LNCaP clone FGC (cell line): Measurements from ENCODE around the gene MIS18BP1.

Experiments
- DNase-seq: peaks from one replicate; pipeline ENCODE4 v3.0.0-alpha.2; 2011; ENCODE audit warnings: low read depth
- H3K4me3 ChIP-seq: 2 replicates; pipeline ENCODE4 v1.5.1; 2011; ENCODE audit warnings: mild to moderate bottlenecking, low read depth, low read length, control low read depth
- CTCF ChIP-seq: IDR thresholded peaks from 2 replicates; pipeline ENCODE4 v1.5.1; 2012; ENCODE audit warnings: mild to moderate bottlenecking; ENCODE audit not compliant: control insufficient read depth, insufficient read depth; ENCODE audit errors: extremely low read depth

Gene MIS18BP1

DNA sequence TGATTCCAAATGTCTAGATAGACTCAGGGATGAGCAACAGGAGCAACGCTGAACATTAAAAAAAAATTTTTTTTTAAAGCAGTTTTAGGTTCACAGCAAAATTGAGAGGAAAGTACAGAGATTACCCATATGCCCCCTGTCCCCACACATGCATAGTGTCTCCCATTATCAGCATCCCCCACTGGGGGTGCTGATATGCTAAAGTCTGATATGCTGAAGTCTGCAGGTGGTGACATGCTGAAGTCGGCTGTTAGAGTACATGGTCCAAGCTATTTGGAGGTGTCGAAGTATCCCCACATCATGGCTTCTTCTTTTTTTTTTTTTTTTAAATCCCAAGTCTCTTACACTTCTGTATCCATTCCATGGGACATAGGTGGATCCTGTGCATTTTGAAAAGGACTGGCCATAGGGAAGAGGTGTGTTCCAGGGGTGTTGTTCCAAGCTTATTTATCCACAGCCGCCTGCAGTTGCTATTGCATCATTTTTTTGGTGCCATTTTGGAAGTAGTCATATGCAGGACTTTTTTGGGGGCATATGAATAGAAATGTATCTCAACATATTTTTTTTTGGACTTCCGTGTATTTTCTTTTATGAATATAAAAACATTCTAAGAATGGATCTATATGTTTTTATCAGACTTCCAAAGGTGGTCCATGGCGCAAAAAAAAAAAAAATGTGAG is 19.0 kb upstream of the MIS18BP1 start:
- no peak for TF ChIP-seq CTCF
- DNase-seq: no peak
- H3K4me3 ChIP-seq: no peak overlapping the region

GRCh38 chr14:45270031-45270430 is 17.0 kb upstream of the MIS18BP1 start:
- DNase-seq: no peak
- no peak for TF ChIP-seq CTCF
- no peak overlapping the region for H3K4me3 ChIP-seq

DNA sequence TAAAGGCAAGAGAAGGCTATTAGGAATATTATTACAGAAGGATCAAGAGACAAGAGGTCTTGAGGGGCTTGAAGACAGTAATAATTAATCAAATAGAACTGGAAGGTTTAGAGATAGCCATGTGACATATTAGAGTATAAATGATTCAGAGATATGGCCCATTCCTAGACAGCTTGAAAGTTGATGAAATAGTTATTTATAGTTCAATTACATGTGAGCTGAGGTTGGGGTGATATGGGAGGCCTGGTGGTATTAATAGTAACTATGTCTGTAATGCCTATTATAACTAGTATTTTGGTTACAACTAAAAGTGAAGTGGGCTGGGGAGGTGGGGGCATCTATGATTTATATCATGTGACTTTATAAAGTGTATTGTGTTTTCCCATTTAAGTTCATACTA is 14.1 kb upstream of the MIS18BP1 start:
- no peak overlapping the region for H3K4me3 ChIP-seq
- DNase-seq: no peak
- no peak for TF ChIP-seq CTCF

GRCh38 chr14:45262637-45263036 is 9.6 kb upstream of the MIS18BP1 start:
- H3K4me3 ChIP-seq: no peak overlapping the region
- no peak for TF ChIP-seq CTCF

DNA sequence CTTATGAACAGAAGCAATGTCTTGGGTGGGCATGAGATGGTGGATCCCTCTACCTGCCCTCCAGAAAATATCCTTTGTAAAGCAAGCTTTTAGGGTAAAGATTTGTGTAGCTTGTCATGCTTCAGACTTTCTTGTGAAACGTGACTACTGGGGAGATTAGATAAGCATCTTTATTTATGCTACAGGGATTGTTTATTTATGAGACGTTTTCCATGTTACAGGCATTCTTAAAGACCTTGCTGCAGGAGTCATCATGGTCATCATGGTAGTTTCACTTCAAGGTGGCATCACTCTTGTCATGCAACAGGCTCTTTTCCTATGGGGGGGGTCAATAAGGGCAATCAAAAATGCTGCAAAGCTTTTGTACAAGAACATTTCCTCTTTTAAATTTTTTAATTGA is 8.2 kb upstream of the MIS18BP1 start:
- no peak for TF ChIP-seq CTCF
- no peak for DNase-seq
- no peak overlapping the region for H3K4me3 ChIP-seq

More at GRCh38 chr14:45262637-45263036, 9.6 kb upstream of the MIS18BP1 start:
- DNase-seq: no peak

GRCh38 chr14:45258805-45259204 is 5.8 kb upstream of the MIS18BP1 start:
- no peak for DNase-seq
- TF ChIP-seq CTCF: no peak
- no peak overlapping the region for H3K4me3 ChIP-seq

DNA sequence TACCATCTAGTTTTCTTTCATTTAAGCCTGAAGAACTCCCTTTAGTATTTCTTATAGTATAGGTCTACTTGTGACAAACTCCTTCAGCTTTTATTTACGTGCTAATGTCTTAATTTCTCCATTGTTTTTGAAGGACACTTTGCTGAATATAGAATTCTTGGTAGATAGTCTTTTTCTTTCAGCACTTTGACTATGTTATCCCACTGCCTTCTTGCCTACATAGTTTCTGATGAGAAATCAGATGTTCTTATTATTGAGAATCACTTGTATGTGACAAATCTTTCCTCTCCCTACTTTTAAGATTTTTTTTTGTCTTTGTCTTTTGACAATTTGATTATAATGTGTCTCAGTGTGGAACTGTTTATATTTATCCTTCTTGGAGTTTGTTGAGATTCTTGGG is 5.1 kb upstream of the MIS18BP1 start:
- DNase-seq: no peak
- H3K4me3 ChIP-seq: no peak overlapping the region
- TF ChIP-seq CTCF: no peak
